Activated effector memory CD4-positive, alpha-beta T cell treated with anti-CD3 and anti-CD28 coated beads, Interleukin-2, amount 50 U/mL, for 16 hours (primary cell): ENCODE measurements around the gene TTC5.
"Not testable (repeated sequence)": the region's sequence is repeated elsewhere in the genome, so short reads cannot be mapped to it uniquely, and the experiment has no call there.

ENCODE experiments used
- DNase-seq: peaks from one replicate; pipeline ENCODE4 v3.0.0-alpha.2; 2020

Gene TTC5, protein sequence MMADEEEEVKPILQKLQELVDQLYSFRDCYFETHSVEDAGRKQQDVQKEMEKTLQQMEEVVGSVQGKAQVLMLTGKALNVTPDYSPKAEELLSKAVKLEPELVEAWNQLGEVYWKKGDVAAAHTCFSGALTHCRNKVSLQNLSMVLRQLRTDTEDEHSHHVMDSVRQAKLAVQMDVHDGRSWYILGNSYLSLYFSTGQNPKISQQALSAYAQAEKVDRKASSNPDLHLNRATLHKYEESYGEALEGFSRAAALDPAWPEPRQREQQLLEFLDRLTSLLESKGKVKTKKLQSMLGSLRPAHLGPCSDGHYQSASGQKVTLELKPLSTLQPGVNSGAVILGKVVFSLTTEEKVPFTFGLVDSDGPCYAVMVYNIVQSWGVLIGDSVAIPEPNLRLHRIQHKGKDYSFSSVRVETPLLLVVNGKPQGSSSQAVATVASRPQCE

DNA sequence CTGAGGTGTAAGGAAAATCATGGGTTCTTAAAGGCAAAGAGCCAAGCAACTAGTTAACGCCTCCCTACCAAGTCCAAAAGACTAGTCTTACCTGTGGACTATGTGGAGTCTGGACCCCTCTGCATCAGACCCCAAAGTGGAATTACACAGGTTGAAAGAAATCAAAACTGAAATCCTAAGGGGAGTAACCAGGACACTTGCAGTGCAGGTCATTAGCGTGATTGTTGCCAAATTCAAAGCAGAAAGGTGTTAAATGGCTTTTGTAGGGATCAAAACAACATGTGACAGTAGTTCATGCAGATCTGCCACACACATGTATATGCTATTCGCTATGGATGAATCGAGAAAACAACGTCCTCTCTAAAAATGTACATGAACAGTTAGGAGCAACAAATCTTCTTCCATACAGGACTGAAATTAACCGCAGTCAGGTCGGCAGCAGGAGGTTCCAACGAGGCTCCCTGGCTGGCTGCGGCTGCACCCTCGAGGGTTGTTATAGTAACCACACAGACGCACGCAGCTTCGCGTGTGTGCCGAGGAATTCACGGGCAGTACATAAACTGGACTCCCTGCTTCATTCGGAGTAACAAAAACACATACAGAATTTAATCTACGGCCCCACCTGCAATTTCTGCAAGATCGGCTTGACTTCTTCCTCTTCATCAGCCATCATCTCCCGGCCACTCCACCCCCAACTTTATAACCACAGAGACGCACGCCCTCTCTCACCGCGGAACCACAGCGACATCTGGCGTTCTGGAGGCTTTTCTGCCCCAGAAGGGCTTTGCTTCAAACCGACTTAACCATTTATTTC lies at the start of gene TTC5:
TSS of gene TTC5 (minus strand) at position 687 of the 814 bp plus-strand sequence. CDS start at position 673, 14 bp downstream.
- peak; percentile 97 for DNase-seq

DNA sequence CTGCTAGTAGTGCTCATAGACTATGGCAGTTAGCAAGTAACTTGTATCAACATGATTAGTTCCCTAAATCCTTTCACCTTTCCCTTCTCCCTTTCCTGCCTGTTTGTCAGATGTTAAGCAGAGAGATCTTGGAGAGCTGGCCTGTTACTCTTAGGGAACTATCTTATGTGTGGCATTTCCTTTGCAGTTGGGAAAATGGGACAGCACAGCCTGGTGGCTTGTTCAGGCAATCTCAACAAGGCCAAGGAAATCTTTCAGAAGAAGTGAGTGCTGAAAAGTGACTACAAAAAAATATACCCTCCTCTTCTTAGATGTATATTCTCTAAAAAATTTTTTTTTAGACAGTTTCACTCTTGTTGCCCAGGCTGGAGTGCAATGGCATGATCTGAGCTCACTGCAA lies 45.1 kb upstream of the TTC5 start:
- DNase-seq = no peak

DNA sequence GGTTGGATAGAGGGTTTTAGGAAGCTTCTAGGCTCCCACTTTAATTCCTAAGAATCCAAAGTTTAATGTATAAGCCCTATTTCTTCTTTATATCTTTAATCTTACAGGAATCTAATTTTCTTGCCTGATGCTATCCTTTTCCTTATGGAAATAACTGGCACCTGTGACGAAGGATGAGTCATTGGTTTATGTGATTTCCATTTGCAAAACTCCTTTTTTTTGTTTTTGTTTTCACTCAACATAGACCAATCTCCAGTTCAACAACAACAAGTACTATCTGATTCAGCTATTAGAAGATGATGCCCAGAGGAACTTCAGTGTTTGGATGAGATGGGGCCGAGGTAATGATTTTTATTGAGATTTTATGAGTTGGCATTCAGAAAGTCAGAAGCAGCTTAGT lies 44.5 kb upstream of the TTC5 start:
- no peak for DNase-seq

DNA sequence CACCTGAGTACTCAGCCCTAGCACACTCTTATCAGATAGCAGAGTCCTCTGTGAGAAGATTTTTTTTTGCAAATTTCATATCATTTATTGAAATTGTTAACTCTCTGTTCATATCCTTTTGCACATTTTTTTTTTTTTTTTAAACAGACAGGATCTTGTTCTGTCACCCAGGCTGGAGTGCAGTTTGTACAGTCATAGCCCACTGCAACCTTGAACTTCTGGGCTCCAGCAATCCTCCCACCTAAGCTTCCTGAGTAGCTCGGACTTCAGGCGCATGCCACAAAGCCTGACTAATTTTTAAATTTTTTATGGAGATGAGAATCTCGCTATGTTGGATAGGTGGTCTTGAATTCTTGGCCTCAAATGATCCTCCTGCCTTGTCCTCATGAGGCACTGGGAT lies 42.0 kb upstream of the TTC5 start:
- DNase-seq = no peak

DNA sequence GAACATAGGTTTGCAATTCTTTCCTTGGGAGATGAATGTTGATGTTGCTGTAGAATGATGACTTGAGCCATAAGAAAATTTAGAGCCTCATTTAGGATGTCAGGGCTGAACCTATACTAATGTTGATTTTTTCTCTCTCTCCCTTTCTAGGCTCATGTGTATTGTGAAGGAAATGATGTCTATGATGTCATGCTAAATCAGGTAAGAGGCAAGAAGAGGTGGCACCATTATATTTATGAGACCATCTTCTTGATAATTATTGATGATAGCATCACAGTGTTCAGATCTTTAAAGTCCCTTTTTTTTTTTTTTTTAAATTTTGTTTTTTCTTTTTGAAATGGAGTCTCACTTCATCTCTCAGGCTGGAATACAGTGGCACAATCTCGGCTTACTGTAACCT lies 41.0 kb upstream of the TTC5 start:
- DNase-seq = no peak

DNA sequence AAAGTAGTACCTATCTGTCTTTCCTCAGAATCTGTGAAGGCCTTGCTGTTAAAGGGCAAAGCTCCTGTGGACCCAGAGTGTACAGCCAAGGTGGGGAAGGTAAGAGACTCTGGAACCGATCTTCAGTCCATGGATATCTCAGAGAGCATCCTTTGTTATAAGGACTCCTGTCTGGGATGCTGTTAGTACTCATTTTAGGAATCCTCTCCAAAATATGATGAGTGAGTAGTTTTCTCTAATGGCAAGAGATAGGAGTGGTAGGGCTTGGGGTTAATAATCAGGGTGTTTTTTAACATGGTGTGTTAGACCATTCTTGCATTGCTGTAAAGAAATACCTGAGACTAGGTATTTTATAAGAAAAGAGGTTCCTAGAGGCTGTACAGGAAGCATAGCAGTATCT lies 39.6 kb upstream of the TTC5 start:
- DNase-seq = no peak

DNA sequence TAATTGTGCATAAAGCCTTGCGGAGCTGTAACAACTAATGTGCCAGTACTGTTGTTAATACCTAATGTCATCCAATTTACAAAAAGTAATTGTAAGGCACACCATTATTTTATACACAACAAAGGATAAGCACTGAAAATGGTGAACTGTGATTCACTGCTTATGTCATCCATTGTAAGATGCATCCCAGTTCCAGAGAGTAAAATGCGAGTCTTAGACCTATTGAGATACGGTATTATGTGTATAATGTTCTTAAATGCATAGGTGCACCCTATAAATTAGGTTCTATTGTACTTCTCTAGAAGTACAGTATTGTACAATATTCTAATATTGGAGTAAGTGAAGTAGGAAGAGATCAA lies 38.1 kb upstream of the TTC5 start:
- no peak for DNase-seq

DNA sequence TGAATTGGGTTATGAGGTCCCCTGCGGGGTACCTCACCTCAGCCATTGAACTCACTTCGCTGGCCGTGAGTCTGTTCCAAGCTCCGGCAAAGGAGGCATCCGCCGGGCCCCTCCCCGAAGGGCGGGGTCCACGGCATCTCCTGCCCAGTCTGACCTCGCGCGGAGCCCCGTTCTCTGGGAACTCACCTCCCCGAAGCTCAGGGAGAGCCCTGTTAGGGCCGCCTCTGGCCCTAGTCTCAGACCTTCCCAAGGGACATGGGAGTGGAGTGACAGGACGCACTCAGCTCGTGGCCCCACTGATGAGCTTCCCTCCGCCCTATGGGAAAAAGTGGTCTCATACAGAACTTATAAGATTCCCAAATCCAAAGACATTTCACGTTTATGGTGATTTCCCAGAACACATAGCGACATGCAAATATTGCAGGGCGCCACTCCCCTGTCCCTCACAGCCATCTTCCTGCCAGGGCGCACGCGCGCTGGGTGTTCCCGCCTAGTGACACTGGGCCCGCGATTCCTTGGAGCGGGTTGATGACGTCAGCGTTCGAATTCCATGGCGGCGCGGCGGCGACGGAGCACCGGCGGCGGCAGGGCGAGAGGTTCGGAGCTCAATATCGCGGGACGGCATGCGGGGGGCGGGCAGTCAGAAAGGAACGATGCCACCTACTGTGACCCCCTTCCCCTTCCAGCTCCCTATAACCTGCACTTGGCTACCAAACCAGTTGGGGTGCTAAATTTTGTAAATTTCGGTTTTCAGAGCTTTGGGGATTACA lies 37.5 kb upstream of the TTC5 start, which contains the start of gene PARP2:
TSS of gene PARP2 (plus strand) at position 544 of the 770 bp plus-strand sequence. CDS start at position 551, 7 bp downstream.
- peak; percentile 96 for DNase-seq

DNA sequence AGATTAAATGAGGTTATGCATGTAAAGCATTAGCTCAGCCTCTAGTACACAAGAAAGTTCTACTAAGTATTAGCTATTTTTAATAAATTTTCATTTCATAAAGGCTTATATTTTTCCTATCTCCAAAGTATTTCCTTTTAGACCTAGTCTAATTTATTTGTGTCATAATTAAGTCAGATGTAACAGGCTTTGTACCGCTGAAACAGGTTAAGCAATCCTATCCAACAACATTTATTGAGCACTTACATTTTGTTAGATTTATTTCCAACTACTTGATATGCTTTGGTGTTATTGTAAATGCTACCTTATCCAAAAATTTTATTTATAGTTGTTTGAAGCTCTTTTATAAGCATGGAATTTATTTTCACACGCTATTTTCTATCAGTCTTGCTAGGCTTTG lies 35.9 kb upstream of the TTC5 start:
- no peak for DNase-seq

DNA sequence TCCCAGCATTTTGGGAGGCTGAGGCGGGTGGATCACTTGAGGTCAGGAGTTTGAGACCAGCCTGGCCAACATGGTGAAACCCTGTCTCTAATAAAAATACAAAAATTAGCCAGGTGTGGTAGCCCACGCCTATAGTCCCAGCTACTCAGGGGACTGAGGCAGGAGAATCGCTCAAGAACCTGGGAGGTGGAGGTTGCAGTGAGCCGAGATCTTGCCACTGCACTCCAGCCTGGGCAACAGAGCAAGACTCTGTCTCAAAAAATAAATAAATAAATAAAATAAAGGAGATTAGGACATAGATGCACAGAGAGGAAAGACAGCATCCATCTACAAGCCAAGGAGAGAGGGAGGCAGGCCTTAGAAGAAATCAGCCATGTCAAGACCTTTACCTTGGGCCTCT lies 35.3 kb upstream of the TTC5 start:
- DNase-seq = not testable (repeated sequence)

DNA sequence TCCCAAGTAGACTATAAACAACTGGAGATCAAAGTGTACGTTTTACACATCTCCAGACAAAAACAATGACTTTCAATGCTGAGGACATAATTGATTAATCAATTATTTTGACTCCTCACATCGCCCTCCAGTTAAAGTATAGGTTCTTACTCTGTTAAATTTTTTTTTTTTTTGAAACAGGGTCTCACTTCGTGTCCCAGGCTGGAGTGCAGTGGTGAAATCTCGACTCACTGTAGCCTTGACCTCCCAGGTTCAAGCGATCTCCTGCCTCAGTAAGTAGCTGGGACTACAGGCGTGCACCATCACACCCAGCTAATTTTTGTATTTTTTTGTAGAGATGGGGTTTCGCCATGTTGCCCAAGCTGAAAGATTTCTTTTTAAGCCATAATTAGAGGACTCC lies 28.3 kb upstream of the TTC5 start:
- DNase-seq = no peak

DNA sequence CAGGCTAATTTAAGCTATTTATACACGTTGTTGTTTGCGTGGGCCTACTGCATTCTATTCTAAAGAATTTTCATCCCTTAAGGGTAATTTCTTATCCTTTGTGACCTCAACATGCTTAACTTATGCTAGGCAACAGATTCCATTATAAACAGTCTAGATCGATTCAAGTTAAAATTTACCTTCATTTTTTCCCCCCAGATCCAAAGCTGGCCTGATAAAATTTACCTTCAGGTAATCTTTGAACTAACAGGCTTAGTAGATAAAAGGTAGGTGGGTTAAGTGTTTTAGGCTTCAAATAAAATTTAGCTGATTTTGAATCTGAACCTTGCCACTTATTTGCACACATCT lies 27.7 kb upstream of the TTC5 start:
- no peak for DNase-seq

DNA sequence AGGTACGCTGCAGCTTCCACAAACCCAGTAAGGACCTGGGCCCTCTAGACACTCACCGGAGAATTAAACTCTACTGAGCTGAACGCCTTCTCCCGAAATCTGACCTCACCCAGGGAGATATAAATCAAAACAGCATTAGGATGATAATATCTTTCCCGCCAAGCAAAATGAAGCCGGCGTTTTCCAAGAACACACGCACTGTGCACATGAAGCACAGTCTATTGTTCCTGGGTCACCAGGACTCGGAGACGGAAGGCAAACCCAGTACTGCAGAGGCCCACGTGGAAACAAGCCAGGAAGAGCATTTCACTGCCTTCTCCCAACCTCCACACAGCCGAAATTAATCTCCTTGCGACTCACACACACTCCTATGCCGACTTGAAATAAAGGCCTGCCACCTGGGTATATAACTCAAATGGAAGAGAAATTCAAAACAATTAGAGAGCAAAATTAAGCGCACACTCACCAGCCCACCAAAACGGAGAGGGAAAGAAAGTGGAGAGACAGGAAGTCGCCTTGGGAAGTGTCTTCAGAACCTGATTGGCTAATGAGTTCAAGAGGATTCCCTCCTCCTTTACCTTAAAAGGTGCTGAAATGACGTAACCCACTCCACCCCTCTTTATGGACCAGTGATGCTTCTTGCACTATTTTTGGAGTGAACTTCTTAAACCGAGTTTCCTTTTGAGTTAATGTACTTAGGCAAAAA lies 27.2 kb upstream of the TTC5 start, which contains the start of gene CCNB1IP1:
TSS of gene CCNB1IP1 (minus strand) at position 492 of the 706 bp plus-strand sequence. CDS start 16,756 bp downstream, outside the sequence.
- peak; percentile 74 for DNase-seq

DNA sequence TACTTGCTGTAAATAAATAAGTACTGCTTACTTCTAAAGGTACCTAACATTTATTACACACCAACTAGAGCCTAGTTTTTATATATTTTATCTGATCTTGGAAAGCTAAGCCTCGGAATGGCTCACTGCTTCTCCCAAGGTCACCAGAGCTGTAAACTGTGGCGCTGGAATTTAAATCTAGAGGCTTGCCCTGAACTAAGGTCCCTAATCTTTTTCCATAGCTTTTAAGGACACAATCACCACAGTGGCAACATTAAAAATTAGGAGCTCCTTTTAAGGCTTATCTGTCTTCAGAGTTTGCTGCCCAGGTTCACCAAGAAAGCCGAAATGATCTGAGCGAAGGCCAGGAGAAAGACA lies 26.7 kb upstream of the TTC5 start:
- no peak for DNase-seq

DNA sequence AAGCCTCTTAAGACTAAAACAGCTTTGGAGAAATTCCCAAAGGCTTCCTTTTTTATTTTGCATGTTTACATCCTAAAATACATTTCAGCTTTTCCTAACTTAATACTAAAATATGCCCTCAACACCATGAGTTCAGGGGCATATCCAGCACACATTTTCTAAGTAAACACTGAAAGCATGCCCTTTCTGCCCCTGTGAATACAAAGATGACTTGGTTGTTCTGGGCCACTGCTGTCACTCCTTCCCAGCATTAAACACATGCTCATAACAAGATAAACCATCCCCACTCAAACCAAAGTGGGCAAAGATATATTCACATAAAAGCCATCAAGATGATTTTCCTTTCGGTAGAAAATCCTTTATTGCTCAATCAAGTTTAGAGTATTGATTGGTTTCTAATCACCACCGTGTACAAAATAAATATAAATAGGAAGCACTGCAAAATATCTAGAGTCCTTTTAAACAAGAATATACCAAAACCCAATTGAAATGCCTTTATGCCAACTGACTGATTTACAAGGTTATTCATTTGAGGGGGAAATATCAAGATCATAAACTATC lies 25.4 kb upstream of the TTC5 start:
- no peak for DNase-seq

DNA sequence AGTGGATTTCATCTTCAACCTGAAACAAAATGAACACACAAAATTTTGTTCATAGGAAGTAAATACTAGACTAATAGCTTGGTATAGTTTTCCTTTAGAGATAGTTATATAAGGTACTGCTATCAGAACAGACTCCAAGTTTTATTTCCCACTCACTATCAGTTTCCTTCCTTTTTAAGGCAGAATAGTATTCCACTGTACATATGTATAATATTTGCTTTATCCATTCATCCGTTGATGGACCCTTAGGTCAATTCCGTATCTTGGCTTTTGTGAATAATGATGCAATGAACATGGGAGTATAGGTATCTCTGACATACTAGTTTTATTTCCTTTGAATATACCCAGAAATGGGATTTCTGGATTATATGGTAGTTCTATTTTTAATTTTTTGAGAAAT lies 23.6 kb upstream of the TTC5 start:
- no peak for DNase-seq

DNA sequence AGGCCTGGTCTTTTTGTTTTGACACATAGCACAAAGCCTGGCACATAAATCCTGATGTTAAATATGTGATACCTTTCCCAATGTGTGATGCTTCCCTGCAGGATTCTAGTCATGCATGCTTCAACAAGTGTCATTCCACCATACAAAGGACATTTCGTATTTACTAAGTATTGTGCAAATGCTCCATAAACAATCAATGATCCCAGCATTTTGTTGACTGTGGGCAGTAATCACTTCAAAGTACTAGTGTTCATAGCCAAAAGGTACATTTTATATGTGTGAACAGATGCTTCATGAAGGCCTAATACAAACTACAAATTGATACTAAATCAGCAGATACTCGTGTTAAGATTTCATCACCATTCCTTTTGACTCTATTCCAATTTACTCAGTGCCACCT lies 23.0 kb upstream of the TTC5 start:
- no peak for DNase-seq

DNA sequence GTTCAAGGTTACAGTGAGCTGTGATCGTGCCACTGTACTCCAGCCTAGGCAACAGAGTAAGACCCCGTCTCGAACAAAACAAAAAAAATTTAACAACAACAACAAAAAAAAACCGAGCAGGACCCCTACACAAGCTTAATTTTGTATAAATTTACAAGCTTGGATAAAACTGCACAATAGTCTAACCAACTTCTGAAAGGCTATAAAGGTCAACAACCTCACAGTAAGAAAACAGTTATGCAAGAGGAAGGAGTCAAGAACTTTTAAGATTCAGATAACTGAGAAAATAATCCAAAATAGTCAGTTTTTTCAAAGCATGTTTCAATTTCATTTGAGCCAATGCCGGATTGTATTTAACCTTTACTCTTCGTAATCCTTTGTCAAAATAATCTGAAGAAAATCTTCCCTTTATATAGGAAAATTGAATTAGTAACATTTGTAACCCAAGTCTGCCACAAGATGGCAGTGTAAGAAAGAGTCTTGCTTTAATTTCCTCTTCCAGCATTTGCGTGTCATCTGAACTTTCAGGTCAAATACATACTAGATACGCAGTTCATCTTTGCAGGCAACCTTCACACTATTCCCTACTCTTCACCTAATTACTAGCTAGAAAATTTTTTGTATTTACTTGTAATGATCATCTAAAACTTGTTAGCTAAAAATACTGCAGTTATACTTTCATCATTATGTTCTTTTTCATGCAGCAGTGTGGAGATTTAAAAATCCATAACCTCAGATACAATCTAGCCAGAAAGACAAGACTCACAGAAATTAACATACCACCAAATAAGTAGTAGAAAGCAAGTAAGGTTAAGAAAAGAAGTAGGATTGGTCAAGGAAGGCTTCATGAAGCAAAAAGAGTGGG lies 21.5 kb upstream of the TTC5 start:
- DNase-seq = no peak

DNA sequence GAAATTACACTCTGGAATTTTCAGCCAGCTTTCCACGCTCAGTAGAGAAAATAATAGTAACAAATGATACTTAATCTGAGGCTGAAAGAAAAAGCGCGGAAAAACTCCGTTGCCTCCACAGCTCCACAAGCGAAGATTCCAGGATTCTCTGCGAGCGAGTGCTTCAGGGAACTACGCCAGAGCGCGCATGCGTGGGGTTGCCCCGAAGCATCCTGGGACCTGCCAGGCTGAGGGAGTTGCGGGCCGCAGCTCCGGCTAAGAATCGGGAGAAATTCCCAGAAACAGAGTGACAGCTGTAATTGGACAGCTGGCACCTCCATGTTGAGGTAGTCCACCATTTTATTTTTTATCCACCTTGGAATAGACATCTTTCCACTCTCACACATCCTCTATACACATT lies 12.0 kb upstream of the TTC5 start:
- DNase-seq = no peak

DNA sequence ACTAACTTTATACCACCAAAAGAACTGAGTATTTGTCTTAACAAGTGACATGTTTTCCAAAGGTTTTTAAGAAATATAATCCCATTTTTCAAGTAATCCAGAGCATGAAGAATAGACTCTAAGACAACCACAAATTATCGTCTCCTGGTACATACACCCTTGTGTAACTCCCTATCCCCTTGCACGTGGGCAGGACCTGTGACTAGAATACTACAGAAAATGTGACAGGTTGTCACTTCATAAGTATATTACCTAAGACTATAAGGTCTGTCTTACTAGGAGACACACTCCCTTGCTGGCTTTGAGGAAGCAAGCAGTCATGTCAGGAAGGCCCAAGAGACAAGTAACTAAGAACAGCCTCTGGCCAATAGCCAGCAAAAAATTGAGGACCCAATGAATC lies 8.3 kb upstream of the TTC5 start:
- no peak for DNase-seq

DNA sequence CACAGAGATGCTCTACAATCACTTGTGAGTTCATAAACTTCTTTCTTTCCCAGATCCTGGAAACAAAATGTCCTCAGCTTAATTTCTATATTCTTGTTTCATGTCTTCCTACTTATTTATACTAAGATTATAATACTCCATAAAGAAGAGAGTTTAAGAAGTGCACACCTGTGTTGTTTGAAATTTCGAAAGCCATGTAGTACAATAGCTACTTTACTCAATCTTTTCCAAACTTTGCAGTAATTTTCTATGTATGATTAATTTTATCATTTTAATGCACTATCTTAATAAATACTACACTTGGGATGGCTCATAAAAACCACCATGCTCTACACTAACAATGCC lies 300 bp upstream of the TTC5 start:
- DNase-seq = no peak
